GM19467 (cell line): ENCODE measurements around the gene SPATA20.

Experiments
- ATAC-seq: cut with Tn5 transposase; IDR thresholded peaks from one replicate; pipeline ENCODE4 v1.9.1; 2021; ENCODE audit warnings: mild to moderate bottlenecking, moderate library complexity; ENCODE audit not compliant: unreplicated experiment

Gene SPATA20

DNA sequence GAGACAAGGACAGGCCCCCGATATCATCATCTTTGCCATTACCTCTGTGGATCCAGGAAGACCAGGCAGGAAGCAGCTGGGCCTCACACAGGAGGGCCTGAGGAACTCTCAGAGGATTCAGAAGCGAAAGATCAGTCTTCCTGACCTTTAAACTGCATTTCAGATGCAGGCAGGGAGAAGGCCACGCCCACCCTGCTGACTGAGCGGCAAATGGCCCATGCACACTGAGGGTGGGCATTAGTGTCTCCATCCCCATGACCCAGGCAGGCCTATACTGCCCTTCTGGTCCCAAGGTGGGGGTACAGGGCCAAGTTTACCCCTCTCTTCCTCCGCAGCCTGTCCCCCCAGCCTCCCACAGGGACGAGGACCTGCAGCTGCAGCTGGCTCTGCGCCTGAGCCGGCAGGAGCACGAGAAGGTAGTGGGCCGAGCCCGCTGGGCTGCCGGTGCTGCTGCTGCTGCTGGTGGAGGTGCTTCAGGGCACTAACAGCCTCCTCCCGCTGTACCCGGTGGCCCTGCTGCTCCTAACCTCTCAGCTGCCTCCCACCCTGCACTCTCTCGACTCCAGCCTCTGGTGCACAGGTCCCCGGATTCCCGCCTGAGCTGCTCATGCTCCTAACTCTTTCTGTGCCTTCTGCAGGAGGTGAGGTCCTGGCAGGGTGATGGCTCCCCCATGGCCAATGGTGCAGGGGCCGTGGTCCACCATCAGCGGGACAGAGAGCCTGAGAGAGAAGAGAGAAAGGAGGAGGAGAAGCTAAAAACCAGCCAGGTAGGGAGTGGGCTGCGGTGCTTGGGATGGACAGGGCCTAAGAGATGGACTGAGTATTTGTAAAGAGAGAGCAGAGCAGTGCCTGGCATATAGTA is 8.2 kb upstream of the SPATA20 start:
- no peak for ATAC-seq

DNA sequence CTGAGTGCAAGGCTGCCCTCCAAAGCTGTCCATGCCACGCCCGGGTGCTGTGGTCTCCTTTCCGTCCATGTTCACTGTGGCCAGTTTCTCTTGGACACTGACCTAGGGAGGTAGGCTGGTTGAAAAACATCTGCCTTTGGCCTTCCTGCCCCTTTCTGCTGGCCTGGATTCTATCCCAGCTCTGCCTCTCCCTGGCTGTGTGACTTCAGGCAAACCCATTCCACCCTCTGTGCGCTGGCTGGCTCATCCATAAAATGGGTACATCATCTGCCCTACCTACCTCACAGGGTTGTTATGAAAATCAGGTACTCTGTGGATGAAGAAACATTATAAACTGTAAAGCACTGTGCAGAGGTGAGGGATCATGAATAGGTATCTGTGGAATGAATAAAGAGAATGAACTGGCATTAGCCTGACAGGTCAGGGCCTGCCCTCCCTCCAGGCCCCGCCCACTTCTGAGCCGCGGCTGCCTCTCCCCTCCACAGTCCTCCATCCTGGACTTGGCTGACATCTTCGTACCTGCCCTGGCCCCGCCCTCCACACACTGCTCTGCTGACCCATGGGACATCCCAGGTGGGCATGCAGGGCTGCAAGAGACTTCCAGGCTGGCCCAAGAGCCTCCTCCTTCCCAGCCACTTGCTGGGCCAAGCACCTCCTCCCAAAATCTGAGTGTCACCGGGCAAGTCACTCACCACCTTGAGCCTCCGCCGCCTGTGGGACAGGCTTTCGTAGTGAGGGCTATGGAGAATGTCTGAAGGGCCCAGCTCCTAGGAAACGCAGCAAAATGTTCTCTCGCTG is 7.0 kb upstream of the SPATA20 start:
- ATAC-seq, result no peak

DNA sequence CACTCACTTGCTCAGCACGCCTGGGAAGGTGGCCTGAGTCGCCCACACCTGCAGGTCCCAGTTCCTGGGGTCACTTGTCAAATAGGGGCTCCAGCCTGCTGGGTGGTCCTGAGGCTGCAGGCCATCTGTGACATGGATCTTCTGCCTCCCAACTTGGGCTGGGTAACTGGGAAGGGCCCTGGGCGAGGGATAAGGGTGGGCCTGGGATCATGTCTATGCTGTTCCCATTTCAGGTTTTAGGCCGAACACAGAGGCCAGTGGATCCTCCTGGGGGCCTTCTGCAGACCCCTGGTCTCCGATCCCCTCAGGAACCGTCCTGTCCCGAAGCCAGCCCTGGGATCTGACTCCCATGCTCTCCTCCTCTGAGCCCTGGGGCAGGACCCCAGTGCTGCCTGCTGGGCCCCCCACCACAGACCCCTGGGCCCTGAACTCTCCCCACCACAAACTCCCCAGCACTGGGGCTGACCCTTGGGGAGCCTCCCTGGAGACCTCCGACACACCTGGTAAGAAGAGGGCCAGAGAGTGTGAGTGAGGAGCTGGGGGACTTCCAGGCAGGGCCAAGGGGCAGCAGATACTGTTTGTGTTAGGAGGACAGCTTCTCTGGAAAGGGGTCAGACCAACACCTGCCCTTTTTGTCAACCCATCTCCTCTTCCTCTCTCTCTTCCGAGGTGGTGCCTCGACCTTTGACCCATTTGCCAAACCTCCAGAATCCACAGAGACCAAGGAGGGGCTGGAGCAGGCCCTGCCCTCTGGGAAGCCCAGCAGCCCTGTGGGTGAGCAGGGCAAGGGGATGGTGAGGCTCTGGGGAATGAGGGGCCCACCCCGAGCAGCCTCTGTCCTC is 6.2 kb upstream of the SPATA20 start:
- no peak for ATAC-seq

DNA sequence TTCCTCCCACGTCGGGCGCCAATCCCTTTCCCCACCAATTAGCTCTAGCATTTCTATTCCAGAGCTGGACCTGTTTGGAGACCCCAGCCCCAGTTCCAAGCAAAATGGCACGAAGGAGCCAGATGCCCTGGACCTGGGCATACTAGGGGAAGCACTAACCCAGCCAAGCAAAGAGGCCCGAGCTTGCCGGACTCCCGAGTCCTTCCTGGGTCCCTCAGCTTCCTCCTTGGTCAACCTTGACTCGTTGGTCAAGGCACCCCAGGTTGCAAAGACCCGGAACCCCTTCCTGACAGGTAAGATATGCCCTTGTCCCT is 5.6 kb upstream of the SPATA20 start:
- ATAC-seq, result no peak

DNA sequence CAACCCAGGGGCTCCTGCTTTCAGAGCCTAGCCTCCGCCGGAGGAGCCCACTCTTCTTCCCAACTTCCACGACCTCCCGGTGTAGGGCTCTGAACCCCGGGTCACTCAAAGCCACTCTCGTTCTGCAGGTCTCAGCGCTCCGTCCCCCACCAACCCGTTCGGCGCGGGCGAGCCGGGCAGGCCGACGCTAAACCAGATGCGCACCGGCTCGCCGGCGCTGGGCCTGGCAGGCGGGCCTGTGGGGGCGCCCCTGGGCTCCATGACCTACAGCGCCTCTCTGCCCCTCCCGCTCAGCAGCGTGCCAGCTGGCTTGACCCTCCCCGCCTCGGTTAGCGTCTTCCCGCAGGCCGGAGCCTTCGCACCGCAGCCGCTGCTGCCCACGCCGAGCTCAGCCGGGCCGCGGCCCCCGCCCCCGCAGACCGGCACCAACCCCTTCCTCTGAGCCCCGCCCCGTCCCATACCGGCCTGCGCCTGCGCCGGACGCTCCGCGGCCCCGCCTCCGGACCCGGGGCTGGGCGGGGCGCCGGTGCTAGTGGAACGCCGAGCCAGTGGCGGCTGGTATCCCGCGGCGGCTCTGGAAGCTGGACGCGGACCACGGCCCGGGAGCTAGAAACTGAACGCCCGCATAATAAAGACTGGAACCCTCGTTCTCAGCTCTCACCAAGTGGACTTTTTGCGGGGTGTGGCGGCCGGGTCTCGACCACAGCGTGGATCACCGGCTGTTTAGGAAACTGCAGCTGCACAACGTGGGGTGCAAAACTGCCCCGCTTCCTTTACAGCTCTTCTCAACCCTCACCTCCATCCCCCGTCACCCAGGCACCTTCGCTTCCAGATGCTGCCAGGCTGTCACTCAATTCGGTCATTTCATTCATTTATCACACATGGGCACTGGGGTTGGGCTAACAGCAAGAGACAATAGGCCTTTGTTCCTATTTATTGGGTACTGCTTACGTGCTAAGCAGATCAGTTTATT is 5.0 kb upstream of the SPATA20 start:
- ATAC-seq, result peak; percentile 57

DNA sequence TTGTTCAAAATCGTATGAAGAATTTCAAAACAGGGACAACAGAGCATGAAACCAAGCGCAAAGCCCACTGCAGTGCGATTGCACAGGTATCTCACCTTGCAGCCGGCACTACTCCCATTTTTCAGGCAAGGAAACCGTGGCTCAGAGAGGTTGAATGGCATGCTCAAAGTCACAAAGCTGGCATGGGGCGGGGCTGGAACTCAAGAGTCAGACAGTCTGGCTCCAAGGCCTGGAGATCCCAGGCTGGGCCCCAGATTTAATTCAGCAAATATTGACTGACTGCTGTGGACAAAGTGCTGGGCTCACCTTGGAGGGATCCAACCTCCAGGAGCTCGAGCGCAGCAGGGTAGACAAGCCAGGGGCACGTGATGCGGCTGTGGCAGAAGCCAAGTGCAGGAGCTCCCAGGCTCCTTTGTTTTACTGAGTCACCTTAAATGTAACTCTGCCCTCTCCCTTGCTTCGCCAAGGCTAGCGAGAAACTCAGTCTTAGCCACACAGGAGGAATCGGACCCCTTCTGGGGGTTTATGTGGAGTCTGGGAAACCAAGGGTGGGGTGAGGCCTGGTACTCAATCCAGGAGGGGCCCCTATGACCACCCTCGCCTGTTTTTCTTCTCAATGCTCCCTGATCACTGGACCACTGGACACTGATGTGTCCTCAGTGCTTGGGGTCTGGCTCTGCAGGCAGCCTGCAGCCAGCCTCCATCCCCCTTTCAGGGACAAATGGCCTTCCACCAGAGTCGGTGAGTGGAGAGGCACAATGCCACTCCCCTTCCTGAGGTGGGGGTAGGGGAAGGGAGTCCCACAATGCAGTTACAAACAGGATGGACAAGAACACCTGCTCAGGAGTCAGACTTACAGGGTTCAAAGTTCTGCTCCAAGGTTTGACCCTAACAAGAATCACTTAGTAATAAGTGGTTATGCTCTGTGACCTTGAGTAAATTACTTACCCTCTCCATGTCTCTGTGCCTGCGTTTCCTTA is 3.9 kb upstream of the SPATA20 start:
- no peak for ATAC-seq

DNA sequence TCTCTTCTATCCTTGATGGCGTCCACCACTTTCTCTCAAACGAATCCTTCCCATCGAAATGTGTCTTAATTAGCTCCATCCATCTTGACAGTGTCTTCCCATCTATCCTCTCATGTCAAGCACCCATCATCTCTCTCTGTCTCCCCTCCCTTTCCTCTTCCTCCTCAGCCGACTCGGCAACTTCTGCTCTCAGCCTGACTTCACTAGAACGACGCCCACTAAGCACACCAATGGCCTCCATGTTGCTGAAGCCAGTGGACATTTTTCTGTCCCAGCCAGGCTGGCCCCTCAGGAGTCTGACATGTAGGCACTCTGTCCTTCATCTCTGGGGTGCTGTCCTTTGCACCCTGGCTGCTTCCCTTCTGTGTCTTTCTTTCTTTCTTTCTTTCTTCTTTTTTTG is 2.5 kb upstream of the SPATA20 start:
- no peak for ATAC-seq

DNA sequence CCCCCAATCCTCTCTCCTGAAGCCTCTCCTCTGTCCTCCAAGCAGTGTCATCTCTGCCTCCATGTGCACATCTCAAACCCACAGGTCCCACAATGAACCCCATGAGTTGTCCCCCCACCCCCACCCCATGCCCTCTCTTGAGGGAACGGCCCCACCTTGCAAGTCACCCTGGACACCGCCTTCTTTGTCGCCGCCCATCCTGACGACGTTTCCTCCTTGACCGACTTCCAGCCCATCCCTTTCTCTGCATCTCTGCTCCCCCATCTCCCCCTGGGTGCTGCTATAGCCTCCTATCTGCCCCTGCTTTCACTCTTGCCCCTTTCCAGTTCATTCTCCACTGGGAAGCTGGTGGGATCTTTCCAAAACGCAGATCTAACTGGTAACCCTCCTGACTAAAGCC is 1.7 kb upstream of the SPATA20 start:
- no peak for ATAC-seq

DNA sequence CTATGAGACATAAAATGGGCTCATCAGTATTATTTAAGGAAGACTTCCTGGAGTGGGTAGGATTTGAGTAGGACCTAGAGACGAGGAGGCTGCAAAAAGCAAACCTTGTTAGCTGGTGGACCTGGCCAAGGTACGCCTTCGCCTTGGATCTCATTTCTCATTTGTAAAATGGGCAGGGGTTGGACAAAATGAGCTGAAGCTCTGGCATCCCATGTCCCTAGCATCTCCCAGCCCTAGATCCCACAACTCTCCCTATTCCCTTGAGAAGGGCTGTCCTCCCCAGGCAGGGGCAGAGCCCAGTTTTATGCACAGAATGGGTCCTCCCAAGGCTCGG is 306 bp upstream of the SPATA20 start:
- no peak for ATAC-seq

DNA sequence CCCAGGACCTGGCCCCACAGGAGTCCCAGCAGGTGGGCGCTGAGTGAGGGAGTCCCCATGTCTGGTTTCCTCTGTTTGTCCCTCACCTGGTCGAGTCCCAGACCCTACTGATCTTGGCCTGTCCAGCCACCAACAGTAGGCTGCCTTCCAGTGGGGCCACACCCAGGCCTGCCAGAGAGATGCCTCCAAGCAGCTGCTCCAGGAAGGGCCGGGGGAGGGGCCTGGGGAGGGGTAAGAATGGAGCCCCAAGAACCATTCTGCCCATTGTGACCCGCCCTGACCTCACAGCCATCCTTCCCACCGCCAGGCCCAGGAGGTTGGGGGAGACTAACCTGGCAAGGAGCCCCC is 736 bp downstream of the SPATA20 start:
- ATAC-seq, result no peak

DNA sequence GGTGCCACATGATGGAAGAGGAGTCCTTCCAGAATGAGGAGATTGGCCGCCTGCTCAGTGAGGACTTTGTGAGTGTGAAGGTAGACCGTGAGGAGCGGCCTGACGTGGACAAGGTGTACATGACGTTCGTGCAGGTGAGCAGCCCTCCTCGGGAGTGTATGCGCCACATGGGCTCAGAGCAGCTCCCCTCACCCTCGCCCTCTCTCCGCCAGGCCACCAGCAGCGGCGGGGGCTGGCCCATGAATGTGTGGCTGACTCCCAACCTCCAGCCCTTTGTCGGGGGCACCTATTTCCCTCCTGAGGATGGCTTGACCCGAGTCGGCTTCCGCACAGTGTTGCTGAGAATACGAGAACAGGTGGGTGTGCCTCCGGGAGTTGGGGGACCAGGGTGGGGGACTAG is 1.9 kb downstream of the SPATA20 start:
- ATAC-seq, result no peak

DNA sequence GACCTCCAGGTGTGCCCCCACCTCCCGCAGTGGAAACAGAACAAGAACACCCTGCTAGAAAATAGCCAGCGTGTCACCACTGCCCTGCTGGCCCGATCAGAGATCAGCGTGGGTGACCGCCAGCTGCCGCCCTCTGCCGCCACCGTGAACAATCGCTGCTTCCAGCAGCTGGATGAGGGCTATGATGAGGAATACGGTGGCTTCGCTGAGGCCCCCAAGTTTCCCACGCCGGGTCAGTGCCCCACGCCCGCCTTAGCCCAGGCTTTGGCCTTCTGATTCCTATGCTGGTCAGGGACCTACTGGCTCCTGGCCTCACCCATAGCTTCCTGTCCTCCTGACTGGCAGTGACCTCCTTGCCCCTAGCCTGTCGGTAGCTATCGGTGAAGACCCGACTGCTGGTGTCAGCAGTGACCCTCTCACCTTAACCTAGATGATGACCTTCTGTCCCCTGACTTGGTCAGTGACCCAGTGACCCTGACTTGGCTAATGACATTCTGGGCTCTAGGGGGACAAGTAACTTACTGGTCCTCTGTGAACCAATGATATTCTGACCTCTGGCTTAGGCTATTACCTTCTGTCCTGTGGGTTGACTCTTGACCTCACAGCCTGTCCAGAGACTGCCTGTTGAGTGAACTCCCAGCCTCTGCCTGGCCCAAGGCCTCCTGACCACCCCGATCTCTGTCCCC is 2.4 kb downstream of the SPATA20 start:
- ATAC-seq, result no peak

DNA sequence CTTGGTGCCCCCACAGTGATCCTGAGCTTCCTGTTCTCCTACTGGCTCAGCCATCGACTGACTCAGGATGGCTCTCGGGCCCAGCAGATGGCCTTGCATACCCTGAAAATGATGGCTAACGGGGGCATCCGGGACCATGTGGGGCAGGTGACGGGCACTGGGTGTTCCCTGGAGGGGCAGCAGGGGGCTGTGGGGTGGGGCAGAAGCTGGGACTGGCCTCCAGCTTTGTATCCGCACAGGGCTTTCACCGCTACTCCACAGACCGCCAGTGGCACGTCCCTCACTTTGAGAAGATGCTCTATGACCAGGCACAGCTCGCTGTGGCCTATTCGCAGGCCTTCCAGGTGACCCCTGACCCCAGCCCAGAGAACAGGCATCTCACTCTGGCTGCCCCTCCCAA is 3.0 kb downstream of the SPATA20 start:
- no peak for ATAC-seq

DNA sequence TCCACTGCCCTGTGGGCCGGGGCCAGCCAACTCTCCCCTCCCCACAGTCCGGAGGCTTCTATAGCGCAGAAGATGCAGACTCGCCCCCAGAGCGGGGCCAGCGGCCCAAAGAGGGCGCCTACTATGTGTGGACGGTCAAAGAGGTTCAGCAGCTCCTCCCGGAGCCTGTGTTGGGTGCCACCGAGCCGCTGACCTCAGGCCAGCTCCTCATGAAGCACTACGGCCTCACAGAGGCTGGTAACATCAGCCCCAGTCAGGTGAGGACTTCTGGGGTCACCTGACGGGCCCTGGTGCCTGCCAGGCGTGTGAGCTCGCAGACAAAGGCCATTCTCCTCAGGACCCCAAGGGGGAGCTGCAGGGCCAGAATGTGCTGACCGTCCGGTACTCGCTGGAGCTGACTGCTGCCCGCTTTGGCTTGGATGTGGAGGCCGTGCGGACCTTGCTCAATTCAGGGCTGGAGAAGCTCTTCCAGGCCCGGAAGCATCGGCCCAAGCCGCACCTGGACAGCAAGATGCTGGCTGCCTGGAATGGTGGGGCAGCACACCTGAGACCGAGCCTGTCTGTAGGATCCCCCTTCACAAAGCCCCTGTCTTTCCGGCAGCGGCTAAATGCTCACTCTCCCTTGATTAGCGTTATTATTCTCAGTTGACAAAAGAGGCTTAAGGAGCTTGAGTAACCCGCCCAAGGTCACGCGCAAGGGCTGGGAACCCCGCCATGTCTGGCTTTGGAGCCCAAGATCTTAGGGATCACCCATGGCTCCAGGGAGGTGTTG is 3.9 kb downstream of the SPATA20 start:
- ATAC-seq, result no peak

DNA sequence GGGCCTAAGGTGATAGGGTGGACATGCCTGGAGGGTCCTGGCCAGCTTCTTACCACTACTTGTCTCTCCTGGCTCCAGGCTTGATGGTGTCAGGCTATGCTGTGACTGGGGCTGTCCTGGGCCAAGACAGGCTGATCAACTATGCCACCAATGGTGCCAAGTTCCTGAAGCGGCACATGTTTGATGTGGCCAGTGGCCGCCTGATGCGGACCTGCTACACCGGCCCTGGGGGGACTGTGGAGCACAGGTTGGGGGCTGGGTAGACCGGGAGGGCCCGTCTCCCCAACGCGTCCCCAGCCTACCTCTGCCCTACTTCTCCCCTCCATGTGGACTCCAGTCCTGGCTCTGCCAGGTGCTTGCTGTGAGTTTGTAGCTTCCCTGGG is 4.5 kb downstream of the SPATA20 start:
- no peak for ATAC-seq

DNA sequence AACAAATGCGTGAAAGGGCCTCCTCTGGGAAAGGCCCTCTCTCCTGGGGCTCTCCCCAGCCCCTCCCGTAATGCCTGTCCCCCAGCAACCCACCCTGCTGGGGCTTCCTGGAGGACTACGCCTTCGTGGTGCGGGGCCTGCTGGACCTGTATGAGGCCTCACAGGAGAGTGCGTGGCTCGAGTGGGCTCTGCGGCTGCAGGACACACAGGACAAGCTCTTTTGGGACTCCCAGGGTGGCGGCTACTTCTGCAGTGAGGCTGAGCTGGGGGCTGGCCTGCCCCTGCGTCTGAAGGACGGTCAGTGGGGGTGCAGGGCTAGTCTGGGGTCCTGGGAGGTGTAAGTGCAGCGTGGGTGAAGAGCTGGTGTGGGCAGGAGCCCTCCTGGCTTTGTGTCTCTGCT is 4.9 kb downstream of the SPATA20 start:
- ATAC-seq, result no peak

DNA sequence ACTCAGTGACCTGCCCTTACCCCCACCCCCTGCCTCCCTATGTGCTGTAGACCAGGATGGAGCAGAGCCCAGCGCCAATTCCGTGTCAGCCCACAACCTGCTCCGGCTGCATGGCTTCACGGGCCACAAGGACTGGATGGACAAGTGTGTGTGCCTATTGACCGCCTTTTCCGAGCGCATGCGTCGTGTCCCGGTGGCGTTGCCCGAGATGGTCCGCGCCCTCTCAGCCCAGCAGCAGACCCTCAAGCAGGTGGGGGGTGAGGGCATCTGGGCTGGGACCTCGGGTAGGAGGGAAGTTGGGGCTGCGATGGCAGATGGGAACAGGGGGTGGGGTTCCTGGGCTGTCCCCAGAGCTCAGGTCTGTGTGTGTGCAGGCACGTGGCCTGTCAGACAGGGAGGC is 7.2 kb downstream of the SPATA20 start:
- ATAC-seq, result no peak

DNA sequence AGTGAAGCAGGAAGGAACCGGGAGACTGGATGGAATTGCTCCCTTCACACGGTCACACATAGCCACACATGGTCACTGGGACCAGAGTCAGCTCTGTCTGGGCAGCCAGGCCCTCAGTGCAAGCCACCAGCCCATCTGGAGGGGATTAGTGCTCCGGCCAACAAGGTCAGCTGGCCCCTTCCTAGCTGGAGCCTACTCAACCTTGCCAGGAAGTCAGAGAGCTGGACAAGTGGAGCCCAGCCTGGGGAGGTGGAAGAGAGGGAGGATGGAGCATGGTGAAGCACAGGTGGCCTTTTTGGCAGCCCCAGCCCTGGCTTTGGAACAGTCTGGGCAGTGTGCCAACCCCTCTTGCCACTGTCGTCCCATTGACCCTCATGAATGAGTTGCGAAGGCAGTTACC is 9.8 kb downstream of the SPATA20 start:
- no peak for ATAC-seq
